Neuronal stem cell (in vitro differentiated cells): ENCODE results near the gene PPP2R3C.

Source experiments
- DNase-seq: peaks from one replicate; pipeline ENCODE4 v3.0.0-alpha.2; 2013; ENCODE audit warnings: low spot score
- H2AFZ ChIP-seq: one replicate; pipeline ENCODE4 v1.6.1; 2013; ENCODE audit warnings: mild to moderate bottlenecking, low read length, inconsistent platforms
- H2AK5ac ChIP-seq: 2 replicates; pipeline ENCODE4 v1.6.1; 2013; ENCODE audit warnings: low read depth, mild to moderate bottlenecking, inconsistent platforms, low read length, moderate library complexity, mixed read lengths
- H2BK120ac ChIP-seq: 2 replicates; pipeline ENCODE4 v1.6.1; 2013; ENCODE audit warnings: low read depth, mild to moderate bottlenecking, inconsistent platforms, low read length, moderate library complexity, mixed read lengths
- H2BK12ac ChIP-seq: one replicate; pipeline ENCODE4 v1.6.1; 2013; ENCODE audit warnings: low read length, inconsistent platforms
- H2BK15ac ChIP-seq: 2 replicates; pipeline ENCODE4 v1.6.1; 2013; ENCODE audit warnings: mild to moderate bottlenecking, low read length, inconsistent platforms, mixed read lengths
- H2BK5ac ChIP-seq: one replicate; pipeline ENCODE4 v1.6.1; 2013; ENCODE audit warnings: inconsistent platforms, mild to moderate bottlenecking, low read length, moderate library complexity
- H3K14ac ChIP-seq: one replicate; pipeline ENCODE4 v1.6.1; 2013; ENCODE audit warnings: low read length, inconsistent platforms
- H3K18ac ChIP-seq: 2 replicates; pipeline ENCODE4 v1.6.1; 2013; ENCODE audit warnings: low read length, inconsistent platforms
- H3K23ac ChIP-seq: 2 replicates; pipeline ENCODE4 v1.6.1; 2013; ENCODE audit warnings: low read depth, mild to moderate bottlenecking, mixed read lengths, low read length, inconsistent platforms; ENCODE audit not compliant: poor library complexity
- H3K27ac ChIP-seq: replicated peaks from 3 replicates; pipeline ENCODE4 v1.5.1; 2013; ENCODE audit warnings: low read length, inconsistent platforms
- H3K27me3 ChIP-seq, 3 experiments: 2 replicates each; pipeline ENCODE4 v1.6.1; 2013; ENCODE audit warnings: low read length in 3 of 3, mild to moderate bottlenecking in 2 of 3, inconsistent platforms in 1 of 3, low read depth in 1 of 3, mixed read lengths in 1 of 3, moderate library complexity in 1 of 3; ENCODE audit not compliant: control insufficient read depth in 3 of 3, insufficient read depth in 3 of 3
- H3K36me3 ChIP-seq, 2 donors: replicated peaks in 1 of 2; 2 replicates each; pipeline ENCODE4 v1.6.1; 2013; ENCODE audit warnings: low read length in 2 of 2; ENCODE audit not compliant: control insufficient read depth in 2 of 2, insufficient read depth in 2 of 2
- H3K4ac ChIP-seq: 2 replicates; pipeline ENCODE4 v1.6.1; 2013; ENCODE audit warnings: inconsistent platforms, mild to moderate bottlenecking, low read length, moderate library complexity
- H3K4me1 ChIP-seq, 2 donors: 1 replicate in 1 of 2; 2 replicates in 1 of 2; pipeline ENCODE4 v1.6.1; 2013; ENCODE audit warnings: low read length in 2 of 2, low read depth in 1 of 2; ENCODE audit not compliant: control insufficient read depth in 2 of 2, insufficient read depth in 1 of 2
- H3K4me2 ChIP-seq: one replicate; pipeline ENCODE4 v1.6.1; 2013; ENCODE audit warnings: mild to moderate bottlenecking, low read length, inconsistent platforms; ENCODE audit not compliant: insufficient read depth, poor library complexity, severe bottlenecking
- H3K4me3 ChIP-seq, 2 donors: 2 replicates each; pipeline ENCODE4 v1.5.1; 2013; ENCODE audit warnings: low read length in 2 of 2, mild to moderate bottlenecking in 2 of 2, inconsistent platforms in 1 of 2, moderate library complexity in 1 of 2
- H3K79me1 ChIP-seq: one replicate; pipeline ENCODE4 v1.6.1; 2013; ENCODE audit warnings: low read depth, mild to moderate bottlenecking, inconsistent platforms, low read length, moderate library complexity
- H3K9ac ChIP-seq: one replicate; pipeline ENCODE4 v1.6.1; 2013; ENCODE audit warnings: mild to moderate bottlenecking, low read depth, low read length, inconsistent platforms; ENCODE audit not compliant: poor library complexity
- H3K9me3 ChIP-seq, 2 donors: replicated peaks in 1 of 2; 2 replicates each; pipeline versions ENCODE3 to v1.6.1; 2013; ENCODE audit warnings: low read length in 2 of 2, mild to moderate bottlenecking in 2 of 2, inconsistent platforms in 1 of 2, low read depth in 1 of 2, mixed read lengths in 1 of 2, moderate library complexity in 1 of 2; ENCODE audit not compliant: control insufficient read depth in 2 of 2, insufficient read depth in 1 of 2
- H4K8ac ChIP-seq: one replicate; pipeline ENCODE4 v1.6.1; 2013; ENCODE audit warnings: low read depth, mild to moderate bottlenecking, inconsistent platforms, low read length, moderate library complexity
- H4K91ac ChIP-seq: one replicate; pipeline ENCODE4 v1.6.1; 2013; ENCODE audit warnings: low read length, low read depth, mild to moderate bottlenecking, inconsistent platforms; ENCODE audit not compliant: poor library complexity
- WGBS, 2 donors: extraction: QIAGEN DNeasy Blood & Tissue Kit; methylation state at CpG; one replicate each; pipeline ENCODE4 v1.1.7; 2013; ENCODE audit warnings: missing lambda C conversion rate in 2 of 2, mixed read lengths in 1 of 2; ENCODE audit not compliant: insufficient read length in 2 of 2, insufficient replicate concordance in 1 of 2; ENCODE audit errors: extremely low coverage in 2 of 2; 5-methylcytosine and 5-hydroxymethylcytosine counted together

Gene PPP2R3C

GRCh38 chr14:35147711-35148110, 25.9 kb upstream of the PPP2R3C start:
- Histone ChIP-seq H2BK12ac (no peak overlapping the region), H2AFZ (no peak overlapping the region), H4K91ac (no peak overlapping the region), H3K27ac (no peak overlapping the region), H3K4me1 (no peaks in the 10 kb centered on the region), H3K27me3 (no peaks in the 10 kb centered on the region), H4K8ac (no peak overlapping the region), H3K4me3 (no peak overlapping the region), H3K14ac (no peak overlapping the region), H2BK120ac (no peak overlapping the region), H2BK15ac (no peak overlapping the region), H2AK5ac (no peak overlapping the region), H2BK5ac (no peak overlapping the region), H3K9me3 (peaks cover 0 to 3% of the 10 kb centered on the region in 2 donors), H3K4ac (no peak overlapping the region), H3K79me1 (peaks cover 3% of the 10 kb centered on the region), H3K9ac (no peak overlapping the region), H3K18ac (no peak overlapping the region), H3K36me3 (peaks cover 2 to 34% of the 10 kb centered on the region in 2 donors), H3K4me2 (no peak overlapping the region), H3K23ac (no peak overlapping the region)
- no peak for DNase-seq
- no CpG with 5 or more reads among the region's 3 CpGs for WGBS, 2 donors

- Histone ChIP-seq H2BK15ac (no peak overlapping the region), H2BK5ac (no peak overlapping the region), H3K79me1 (peaks cover 3% of the 10 kb centered on the region), H3K27ac (no peak overlapping the region), H3K4me1 (no peaks in the 10 kb centered on the region), H3K9me3 (peaks cover 0 to 3% of the 10 kb centered on the region in 2 donors), H3K23ac (no peak overlapping the region), H4K8ac (no peak overlapping the region), H3K36me3 (peaks cover 2 to 34% of the 10 kb centered on the region in 2 donors), H3K4me2 (no peak overlapping the region), H2BK12ac (no peak overlapping the region), H3K18ac (no peak overlapping the region), H3K9ac (no peak overlapping the region), H2AFZ (no peak overlapping the region), H2AK5ac (no peak overlapping the region), H2BK120ac (no peak overlapping the region), H3K4ac (no peak overlapping the region), H4K91ac (no peak overlapping the region), H3K14ac (no peak overlapping the region), H3K4me3 (no peak overlapping the region), H3K27me3 (no peaks in the 10 kb centered on the region)
- WGBS, 2 donors, result no CpG with 5 or more reads among the region's 2 CpGs
- DNase-seq, result no peak
Measured at GRCh38 chr14:35147186-35147585, 25.4 kb upstream of the PPP2R3C start.

- Histone ChIP-seq H3K18ac (no peak overlapping the region), H3K4me2 (no peak overlapping the region), H3K4me1 (no peaks in the 10 kb centered on the region), H2BK15ac (no peak overlapping the region), H3K14ac (no peak overlapping the region), H4K91ac (no peak overlapping the region), H2BK12ac (no peak overlapping the region), H4K8ac (no peak overlapping the region), H3K27ac (no peak overlapping the region), H3K9me3 (peaks cover 0 to 3% of the 10 kb centered on the region in 2 donors), H2AK5ac (no peak overlapping the region), H3K23ac (no peak overlapping the region), H2BK5ac (no peak overlapping the region), H3K4ac (no peak overlapping the region), H2AFZ (no peak overlapping the region), H3K36me3 (peaks cover 2 to 34% of the 10 kb centered on the region in 2 donors), H2BK120ac (no peak overlapping the region), H3K27me3 (no peaks in the 10 kb centered on the region), H3K79me1 (peaks cover 3% of the 10 kb centered on the region), H3K9ac (no peak overlapping the region), H3K4me3 (no peak overlapping the region)
- no peak for DNase-seq
- no CpG with 5 or more reads among the region's 5 CpGs for WGBS, 2 donors
Measured at GRCh38 chr14:35146711-35147149, 24.9 kb upstream of the PPP2R3C start.

- no peak for DNase-seq
- H3K36me3 ChIP-seq, result peaks cover 2 to 21% of the 10 kb centered on the region in 2 donors
Measured at GRCh38 chr14:35144029-35144428, 22.2 kb upstream of the PPP2R3C start.

More at GRCh38 chr14:35144029-35144428, 22.2 kb upstream of the PPP2R3C start:
- H2BK5ac ChIP-seq, result no peak overlapping the region
- H3K4ac ChIP-seq, result no peak overlapping the region
- H2AFZ ChIP-seq, result no peak overlapping the region
- H3K4me1 ChIP-seq, result no peaks in the 10 kb centered on the region
- no peak overlapping the region for H2BK120ac ChIP-seq
- peaks cover 3% of the 10 kb centered on the region for H3K79me1 ChIP-seq
- H3K23ac ChIP-seq, result no peak overlapping the region
- no peak overlapping the region for H4K8ac ChIP-seq
- WGBS, 2 donors, result no CpG with 5 or more reads among the region's 1 CpG
- no peaks in the 10 kb centered on the region for H3K27me3 ChIP-seq
- no peak overlapping the region for H3K4me2 ChIP-seq
- no peak overlapping the region for H3K18ac ChIP-seq
- peak overlapping the region; percentile 60 for H3K9ac ChIP-seq
- no peak overlapping the region for H2AK5ac ChIP-seq
- H2BK15ac ChIP-seq, result no peak overlapping the region
- no peak overlapping the region for H2BK12ac ChIP-seq
- H3K4me3 ChIP-seq, result no peak overlapping the region
- H4K91ac ChIP-seq, result no peak overlapping the region
- no peak overlapping the region for H3K27ac ChIP-seq
- H3K14ac ChIP-seq, result no peak overlapping the region
- peaks cover 0 to 3% of the 10 kb centered on the region in 2 donors for H3K9me3 ChIP-seq
